ENCODE measurements around the gene NSMCE3. TPM values are rescaled to one million over a fixed set of nuclear protein-coding genes. Genes with fewer than 3 reads are reported as not detected.

The NSMCE3 gene
- 10 to 100 TPM; 13.8 to 21.0 TPM for total RNA-seq

GRCh38 chr15:29269485-29270168 is at the start of gene NSMCE3:
NSMCE3 (minus strand) TSS chr15:29269822; CDS start chr15:29269705, 117 bp downstream.
- under 1% methylated on average over 37 of the region's 68 CpGs for WGBS
- H3K9me3 ChIP-seq: no peaks in the 10 kb centered on the region
- TF ChIP-seq POLR2AphosphoS5 (IDR thresholded peaks at IDR 0.05) (peak; percentile 92), POLR2A (IDR thresholded peaks at IDR 0.05) (peak; percentile 87), CTCF (IDR thresholded peaks at IDR 0.05) (peak in 2 of 4 experiments; percentile 21 to 32)
- no peaks in the 10 kb centered on the region for H3K36me3 ChIP-seq
- peak within 1 kb of the TSS; percentile 92 to 94 for H3K27ac ChIP-seq
- H3K4me1 ChIP-seq (replicated peaks): no peaks in the 10 kb centered on the region
- DNase-seq (ENCODE audit: low spot score): peak; percentile 90
- H3K4me3 ChIP-seq: peak within 1 kb of the TSS; percentile 86 to 93
- intact Hi-C loops (cut with DNase I): no loop called here
- no peaks in the 10 kb centered on the region for H3K27me3 ChIP-seq (replicated peaks; ENCODE audit: insufficient read depth)

- Histone ChIP-seq H3K36me3 (no peaks in the 10 kb centered on the region), H3K27me3 (replicated peaks; ENCODE audit: insufficient read depth) (no peaks in the 10 kb centered on the region), H3K9me3 (no peaks in the 10 kb centered on the region), H3K27ac (no peak overlapping the region), H3K4me3 (no peak overlapping the region), H3K4me1 (replicated peaks) (no peaks in the 10 kb centered on the region)
- intact Hi-C loops (cut with DNase I): no loop called here
- DNase-seq (ENCODE audit: low spot score): no peak
- WGBS: 97% methylated on average over 3 of the region's 3 CpGs
- TF ChIP-seq POLR2AphosphoS5 (IDR thresholded peaks at IDR 0.05) (no peak), CTCF (IDR thresholded peaks at IDR 0.05) (no peak), POLR2A (IDR thresholded peaks at IDR 0.05) (no peak)
These were observed 46.8 kb upstream of the NSMCE3 start for GRCh38 chr15:29316422-29316821.

GRCh38 chr15:29312387-29312786 is 42.8 kb upstream of the NSMCE3 start:
- Histone ChIP-seq H3K4me1 (replicated peaks) (no peaks in the 10 kb centered on the region), H3K27me3 (replicated peaks; ENCODE audit: insufficient read depth) (no peaks in the 10 kb centered on the region), H3K27ac (no peak overlapping the region), H3K36me3 (no peaks in the 10 kb centered on the region), H3K4me3 (no peak overlapping the region), H3K9me3 (no peaks in the 10 kb centered on the region)
- TF ChIP-seq POLR2A (IDR thresholded peaks at IDR 0.05) (no peak), CTCF (IDR thresholded peaks at IDR 0.05) (no peak), POLR2AphosphoS5 (IDR thresholded peaks at IDR 0.05) (no peak)
- DNase-seq (ENCODE audit: low spot score): no peak
- intact Hi-C loops (cut with DNase I): no loop called here
- WGBS: 85% methylated on average over 2 of the region's 2 CpGs

GRCh38 chr15:29311696-29312095 is 42.1 kb upstream of the NSMCE3 start:
- intact Hi-C loops (cut with DNase I): no loop called here
- TF ChIP-seq CTCF (IDR thresholded peaks at IDR 0.05) (no peak), POLR2A (IDR thresholded peaks at IDR 0.05) (no peak), POLR2AphosphoS5 (IDR thresholded peaks at IDR 0.05) (no peak)
- no peak for DNase-seq (ENCODE audit: low spot score)
- Histone ChIP-seq H3K9me3 (no peaks in the 10 kb centered on the region), H3K4me1 (replicated peaks) (no peaks in the 10 kb centered on the region), H3K4me3 (no peak overlapping the region), H3K27me3 (replicated peaks; ENCODE audit: insufficient read depth) (no peaks in the 10 kb centered on the region), H3K27ac (no peak overlapping the region), H3K36me3 (no peaks in the 10 kb centered on the region)

- TF ChIP-seq CTCF (IDR thresholded peaks at IDR 0.05) (no peak), POLR2AphosphoS5 (IDR thresholded peaks at IDR 0.05) (no peak), POLR2A (IDR thresholded peaks at IDR 0.05) (no peak)
- Histone ChIP-seq H3K27ac (no peak overlapping the region), H3K4me3 (no peak overlapping the region), H3K4me1 (replicated peaks) (no peaks in the 10 kb centered on the region), H3K27me3 (replicated peaks; ENCODE audit: insufficient read depth) (no peaks in the 10 kb centered on the region), H3K9me3 (no peaks in the 10 kb centered on the region), H3K36me3 (no peaks in the 10 kb centered on the region)
- DNase-seq (ENCODE audit: low spot score): no peak
- 74% methylated on average over 5 of the region's 5 CpGs for WGBS
- intact Hi-C loops (cut with DNase I): no loop called here
These were observed 39.5 kb upstream of the NSMCE3 start for GRCh38 chr15:29309139-29309538.
